HG03025 (cell line): ENCODE results near the gene RAB20.
"Not testable (repeated sequence)": the region's sequence is repeated elsewhere in the genome, so short reads cannot be mapped to it uniquely, and the experiment has no call there.

ENCODE experiments used
- ATAC-seq: cut with Tn5 transposase; IDR thresholded peaks from one replicate; pipeline ENCODE4 v1.9.1; 2021; ENCODE audit warnings: mild to moderate bottlenecking, moderate library complexity; ENCODE audit not compliant: unreplicated experiment, low FRiP score

Gene RAB20, protein sequence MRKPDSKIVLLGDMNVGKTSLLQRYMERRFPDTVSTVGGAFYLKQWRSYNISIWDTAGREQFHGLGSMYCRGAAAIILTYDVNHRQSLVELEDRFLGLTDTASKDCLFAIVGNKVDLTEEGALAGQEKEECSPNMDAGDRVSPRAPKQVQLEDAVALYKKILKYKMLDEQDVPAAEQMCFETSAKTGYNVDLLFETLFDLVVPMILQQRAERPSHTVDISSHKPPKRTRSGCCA

DNA sequence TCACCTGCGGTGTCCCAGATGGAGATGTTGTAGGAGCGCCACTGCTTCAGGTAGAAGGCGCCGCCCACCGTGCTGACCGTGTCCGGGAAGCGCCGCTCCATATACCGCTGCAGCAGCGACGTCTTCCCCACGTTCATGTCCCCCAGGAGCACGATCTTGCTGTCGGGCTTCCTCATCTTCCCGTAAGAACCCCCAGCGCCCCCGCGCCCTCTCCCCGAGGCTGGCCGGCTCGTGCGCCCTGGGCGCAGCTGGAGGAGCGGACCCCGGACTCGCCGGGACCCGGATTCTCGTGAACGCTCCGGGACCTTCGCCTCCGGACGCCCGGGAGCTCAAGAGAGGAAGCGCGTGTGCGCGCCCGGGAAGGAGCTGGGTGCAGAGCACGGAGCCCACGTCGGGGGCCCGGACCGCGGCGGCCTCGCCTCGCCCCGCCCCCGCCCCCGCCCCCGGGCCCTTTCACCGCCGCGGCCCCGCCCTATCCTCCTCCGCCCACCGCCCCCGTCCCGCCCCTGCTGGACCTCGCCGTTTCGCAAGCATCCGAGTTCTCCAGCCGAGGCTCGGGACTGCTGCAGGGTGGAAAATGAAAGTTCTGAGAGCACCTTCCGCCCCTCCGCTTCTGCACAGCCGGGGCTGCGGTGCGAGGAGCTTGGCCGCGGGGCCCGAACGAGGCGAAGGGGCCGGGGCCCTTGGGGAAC, at the start of gene RAB20:
TSS of gene RAB20 (minus strand) at position 379 of the 692 bp plus-strand sequence. CDS start at position 176, 203 bp downstream.
- peak; percentile 76 for ATAC-seq

- ATAC-seq: peak; percentile 33
Observed at GRCh38 chr13:110610955-110611595, 49.6 kb upstream of the RAB20 start.

- ATAC-seq: no peak
Observed at GRCh38 chr13:110607675-110608224, 46.2 kb upstream of the RAB20 start.

DNA sequence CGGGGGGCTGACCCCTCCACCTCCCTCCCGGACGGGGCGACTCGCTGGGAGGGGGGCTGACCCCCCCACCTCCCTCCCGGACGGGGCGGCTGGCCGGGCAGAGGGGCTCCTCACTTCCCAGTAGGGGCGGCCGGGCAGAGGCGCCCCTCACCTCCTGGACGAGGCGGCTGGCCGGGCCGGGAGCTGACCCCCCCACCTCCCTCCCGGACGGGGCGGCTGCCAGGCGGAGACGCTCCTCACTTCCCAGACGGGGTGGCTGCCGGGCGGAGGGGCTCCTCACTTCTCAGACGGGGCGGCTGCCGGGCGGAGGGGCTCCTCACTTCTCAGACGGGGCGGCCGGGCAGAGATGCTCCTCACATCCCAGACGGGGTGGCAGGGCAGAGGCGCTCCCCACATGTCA, 44.8 kb upstream of the RAB20 start:
- ATAC-seq: not testable (repeated sequence)

- ATAC-seq: no peak
Observed at GRCh38 chr13:110605132-110605531, 43.6 kb upstream of the RAB20 start.

GRCh38 chr13:110600980-110601379, 39.5 kb upstream of the RAB20 start:
- no peak for ATAC-seq

DNA sequence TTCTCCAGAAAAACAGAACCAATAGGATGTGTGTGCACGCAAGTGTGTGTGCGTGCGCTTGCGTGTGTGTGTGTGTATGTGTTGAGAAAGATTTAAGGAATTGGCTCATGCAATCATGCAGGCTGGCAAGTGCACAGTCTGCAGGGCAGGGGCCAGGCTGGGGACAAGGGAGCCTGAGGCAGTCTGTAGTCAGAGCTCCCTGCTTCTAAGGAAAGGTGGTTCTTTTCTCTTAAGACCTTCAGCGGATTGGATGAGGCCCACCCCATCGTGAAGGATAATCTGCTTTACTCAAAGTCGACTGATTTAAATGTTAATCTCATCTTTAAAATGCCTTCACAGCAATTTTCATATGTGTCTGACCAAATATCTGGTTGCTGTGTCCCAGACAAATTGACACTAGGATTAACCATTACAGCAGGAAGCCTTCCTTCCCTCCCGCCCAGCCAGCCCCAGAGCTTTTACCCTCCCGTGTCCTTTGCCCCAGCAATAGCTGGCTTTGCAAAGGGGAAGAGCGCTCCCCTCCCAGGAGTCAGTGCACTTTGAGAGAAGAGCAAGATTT, 38.8 kb upstream of the RAB20 start:
- no peak for ATAC-seq

DNA sequence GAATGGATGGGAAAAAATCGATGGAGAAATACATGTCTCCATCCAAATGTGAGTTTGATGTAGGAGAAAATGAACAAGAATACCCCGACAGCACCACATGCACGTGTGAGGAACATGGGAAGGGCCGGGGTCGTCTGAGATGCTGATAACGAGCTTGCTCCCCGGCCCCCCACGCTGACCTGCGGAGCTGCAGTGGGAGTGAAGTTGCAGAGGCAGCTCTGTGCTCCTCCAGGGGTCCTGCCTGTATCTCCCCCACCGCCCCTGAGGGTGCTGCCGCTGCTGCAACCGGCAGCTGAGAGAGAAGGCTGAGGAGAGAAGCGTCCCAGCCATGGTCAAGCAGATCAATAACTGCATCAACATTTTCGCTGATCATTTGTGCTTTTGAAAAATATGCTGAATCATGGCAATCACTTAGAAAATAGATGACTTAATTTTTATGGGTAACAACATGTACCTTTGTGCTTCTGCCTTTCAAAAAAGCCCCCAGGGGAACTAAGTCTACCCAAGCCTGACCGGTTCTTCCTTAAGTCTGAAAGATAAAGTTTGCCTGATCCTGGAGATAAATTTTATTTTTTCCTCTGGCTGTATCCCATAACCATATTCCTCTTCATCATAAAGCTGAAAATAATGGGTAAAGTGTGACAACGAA, 35.6 kb upstream of the RAB20 start:
- no peak for ATAC-seq

GRCh38 chr13:110593430-110594130, 32.1 kb upstream of the RAB20 start:
- ATAC-seq: no peak

DNA sequence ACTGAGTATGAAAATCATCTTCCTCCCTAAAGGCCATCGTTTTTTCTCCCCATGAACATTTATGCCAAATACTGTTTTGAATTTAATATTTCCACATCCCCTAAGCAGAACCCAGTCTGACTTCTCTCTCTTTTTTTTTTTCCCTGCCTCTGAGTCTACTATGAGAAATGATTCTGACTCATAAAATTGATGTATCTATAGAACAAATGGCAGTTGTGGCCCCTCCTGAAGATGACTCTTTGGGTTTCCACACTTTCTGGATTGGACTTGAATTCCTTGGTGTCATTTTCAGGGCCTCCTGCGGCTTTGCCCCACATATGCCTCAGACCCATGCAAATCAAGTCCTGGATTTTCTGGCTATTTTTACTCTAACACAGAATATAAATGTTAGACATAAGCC, 31.1 kb upstream of the RAB20 start:
- ATAC-seq: no peak

DNA sequence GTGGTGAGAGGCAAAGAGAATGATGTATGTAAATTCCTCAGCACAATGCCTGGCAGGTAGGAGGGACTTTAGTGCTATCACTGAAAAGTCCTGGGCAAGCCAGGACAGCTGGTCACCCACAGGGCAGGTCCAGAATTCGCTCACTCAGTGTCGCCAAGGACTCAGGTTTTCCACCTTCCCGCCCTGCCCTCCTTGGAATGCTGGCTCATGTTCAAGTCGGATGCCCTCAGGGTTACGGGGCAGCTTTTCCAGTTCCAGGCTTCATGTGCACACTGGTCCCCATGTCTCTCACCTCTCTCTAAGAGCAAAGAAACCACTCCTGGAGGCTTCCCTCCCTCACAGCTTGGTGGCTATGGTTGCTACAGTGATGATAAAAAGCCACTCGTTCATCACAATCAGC, 29.1 kb upstream of the RAB20 start:
- ATAC-seq: no peak

GRCh38 chr13:110589793-110590390, 28.4 kb upstream of the RAB20 start:
- no peak for ATAC-seq

DNA sequence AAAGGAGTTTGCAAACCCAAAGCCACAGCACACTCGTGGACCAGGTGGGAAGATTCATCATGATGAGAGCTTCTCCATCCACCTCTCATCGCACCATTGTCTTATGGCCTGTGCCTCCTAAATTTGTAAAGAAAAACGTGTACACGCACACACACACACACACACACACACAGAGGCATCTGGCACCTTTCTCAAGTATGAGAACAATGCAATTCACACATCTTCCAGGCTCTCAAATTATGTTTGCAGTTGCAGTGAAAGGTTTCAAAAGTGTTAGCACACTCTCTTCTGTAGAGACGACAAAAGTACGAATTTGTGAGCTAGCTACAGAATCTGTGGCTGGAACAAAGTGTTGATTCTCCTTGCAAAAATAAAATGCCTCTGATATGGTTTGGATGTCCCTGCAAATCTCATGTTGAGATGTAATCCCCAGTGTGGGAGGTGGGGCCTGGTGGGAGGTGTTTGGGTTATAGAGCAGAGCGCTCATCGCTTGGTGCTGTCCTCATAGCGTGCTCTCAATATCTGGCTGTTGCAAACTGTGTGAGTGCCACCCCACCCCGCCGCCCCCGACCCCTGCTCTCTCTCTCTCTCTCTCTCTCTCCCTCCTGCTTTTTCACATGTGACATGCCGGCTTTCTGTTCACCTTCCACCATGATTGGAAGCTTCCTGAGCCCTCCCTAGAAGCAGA, 21.8 kb upstream of the RAB20 start:
- no peak for ATAC-seq

DNA sequence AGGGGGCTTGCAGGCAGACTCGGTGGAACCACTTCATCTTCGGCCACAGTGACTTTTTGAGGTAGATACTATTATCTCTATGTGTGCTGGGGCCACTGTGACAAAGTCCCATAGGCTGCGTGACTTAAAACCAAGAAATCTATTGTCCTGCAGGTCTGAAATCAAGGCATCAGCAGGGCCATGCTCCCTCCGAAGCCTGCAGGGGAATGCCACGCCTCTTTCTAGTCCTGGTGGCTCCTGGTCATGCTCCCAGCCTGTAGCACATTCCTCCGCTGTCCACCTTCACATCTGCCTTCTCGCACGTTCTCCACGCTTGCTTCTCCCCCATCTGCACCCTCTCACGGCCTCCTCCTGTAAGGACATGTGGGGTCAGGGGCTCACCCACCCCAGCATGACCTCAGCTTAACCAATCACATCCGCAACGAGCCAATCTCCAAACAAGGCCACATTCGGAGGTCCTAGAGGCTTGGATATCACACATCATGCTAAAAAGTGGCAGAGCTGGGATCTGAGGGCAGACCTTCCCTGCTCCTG, 21.0 kb upstream of the RAB20 start:
- ATAC-seq: no peak

DNA sequence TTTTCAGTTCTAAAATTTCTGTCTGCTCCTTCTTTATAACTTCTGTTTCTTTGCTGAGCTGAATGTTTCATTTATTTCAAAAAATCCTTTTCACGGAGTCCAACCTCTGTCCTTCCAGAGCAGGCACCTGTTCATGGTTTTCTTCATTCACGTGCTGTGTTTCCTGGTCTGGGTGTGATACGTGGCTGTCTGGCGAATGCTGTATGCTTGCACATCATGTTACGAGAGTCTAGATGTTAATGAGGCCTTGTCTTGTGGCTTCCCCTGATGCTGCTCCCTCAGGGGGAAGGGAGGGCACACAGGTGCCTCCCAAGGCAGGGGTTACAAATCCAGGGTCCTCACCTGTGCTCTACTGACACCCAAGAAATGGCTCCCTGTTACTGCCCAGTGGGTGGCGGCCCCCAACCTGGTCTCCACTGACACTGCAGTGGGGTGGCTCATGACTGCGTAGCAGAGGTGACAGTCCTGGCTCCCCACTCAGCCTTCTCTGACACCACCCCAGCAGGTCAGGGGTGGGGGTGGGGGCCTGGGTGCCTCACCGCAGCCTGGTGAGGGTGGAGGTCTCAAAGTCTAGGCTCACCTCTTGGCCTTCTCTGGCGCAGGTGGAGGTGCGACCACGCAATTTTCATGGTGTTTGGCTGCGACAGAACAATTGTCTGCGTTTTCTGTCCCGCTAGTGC, 20.1 kb upstream of the RAB20 start:
- no peak for ATAC-seq

DNA sequence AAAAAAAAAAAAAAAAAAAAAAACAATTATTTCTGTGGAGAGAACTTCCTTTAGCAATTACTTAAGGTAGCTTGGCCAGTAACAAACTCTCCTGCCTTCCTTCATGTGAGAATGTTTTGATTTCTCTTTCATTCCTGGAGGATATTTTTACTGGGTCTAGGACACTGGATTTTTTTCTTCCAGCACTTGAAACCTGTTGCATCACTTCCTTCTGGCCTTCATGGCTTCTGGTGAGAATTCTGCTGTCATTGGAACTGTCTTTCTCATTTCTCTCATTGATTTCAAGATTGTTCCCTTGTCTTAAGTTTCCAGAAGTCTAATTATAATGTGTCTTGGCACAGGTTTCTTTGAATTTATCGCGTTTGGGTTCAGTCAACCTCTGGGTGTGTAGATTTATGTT, 19.3 kb upstream of the RAB20 start:
- ATAC-seq: no peak

DNA sequence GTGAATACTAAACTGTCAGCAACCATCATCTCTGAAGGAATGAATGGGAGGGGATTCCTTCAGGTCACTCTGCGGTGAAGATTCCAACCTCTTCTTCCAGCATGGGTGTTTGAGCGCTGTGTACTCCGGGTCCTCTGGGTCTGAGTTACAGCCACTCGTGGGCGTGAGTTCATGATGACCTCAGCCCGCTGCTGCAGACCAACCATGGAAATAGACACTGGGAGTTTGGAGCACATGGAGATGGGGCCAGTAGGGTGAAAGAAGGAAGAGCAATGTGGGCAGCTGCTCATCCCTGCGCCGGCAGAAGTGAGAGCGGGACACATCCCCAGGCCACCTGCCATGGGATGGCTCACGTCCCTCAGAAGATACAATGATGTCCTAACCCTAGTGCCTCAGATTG, 16.8 kb upstream of the RAB20 start:
- no peak for ATAC-seq

GRCh38 chr13:110576736-110577476, 15.4 kb upstream of the RAB20 start:
- ATAC-seq: no peak
